Liver (tissue), 9 donors: Measurements from ENCODE around the gene MYO15A. TPM values are rescaled to one million over a fixed set of nuclear protein-coding genes. Genes with fewer than 3 reads are reported as not detected.

ENCODE experiments used
- DNase-seq: peaks from one replicate; pipeline ENCODE4 v3.0.0-alpha.2; 2017; ENCODE audit warnings: low spot score
- H3K27ac ChIP-seq, 2 donors: one replicate each; pipeline ENCODE4 v1.7.0; 2013; ENCODE audit warnings: inconsistent platforms in 2 of 2, low read length in 2 of 2, control low read depth in 1 of 2, low read depth in 1 of 2, mild to moderate bottlenecking in 1 of 2
- H3K27me3 ChIP-seq, 4 donors: one replicate each; pipeline versions ENCODE4 v1.6.1 to v1.7.0; 2013; ENCODE audit warnings: low read length in 3 of 4, inconsistent platforms in 1 of 4, mild to moderate bottlenecking in 1 of 4, moderate library complexity in 1 of 4; ENCODE audit not compliant: control insufficient read depth in 4 of 4, insufficient read depth in 4 of 4
- H3K36me3 ChIP-seq, 4 donors: one replicate each; pipeline versions ENCODE4 v1.6.1 to v1.7.0; 2013; ENCODE audit warnings: low read length in 3 of 4, mild to moderate bottlenecking in 3 of 4, low read depth in 1 of 4, moderate library complexity in 1 of 4; ENCODE audit not compliant: control insufficient read depth in 4 of 4, insufficient read depth in 3 of 4
- H3K4me1 ChIP-seq, 4 donors: one replicate each; pipeline versions ENCODE4 v1.6.1 to v1.7.0; 2013; ENCODE audit warnings: low read length in 3 of 4, mild to moderate bottlenecking in 3 of 4, moderate library complexity in 1 of 4; ENCODE audit not compliant: control insufficient read depth in 4 of 4, insufficient read depth in 4 of 4
- H3K4me3 ChIP-seq, 3 donors: one replicate each; pipeline versions ENCODE4 v1.6.1 to v1.7.0; 2013; ENCODE audit warnings: low read length in 3 of 3, control low read depth in 1 of 3, low read depth in 1 of 3, mild to moderate bottlenecking in 1 of 3
- H3K9ac ChIP-seq, 2 donors: one replicate each; pipeline ENCODE4 v1.7.0; 2013; ENCODE audit warnings: low read length in 2 of 2, mild to moderate bottlenecking in 2 of 2, moderate library complexity in 2 of 2, control low read depth in 1 of 2, low read depth in 1 of 2
- H3K9me3 ChIP-seq, 4 donors: one replicate each; pipeline versions ENCODE4 v1.6.1 to v1.7.0; 2013; ENCODE audit warnings: low read length in 3 of 4; ENCODE audit not compliant: control insufficient read depth in 4 of 4
- FOXA1 ChIP-seq: IDR thresholded peaks from 2 replicates; pipeline ENCODE4 v1.6.1; 2016; ENCODE audit warnings: antibody characterized with exemption
- FOXA2 ChIP-seq: IDR thresholded peaks from 2 replicates; pipeline ENCODE4 v1.6.1; 2016; ENCODE audit warnings: antibody characterized with exemption
- GABPA ChIP-seq, 2 donors: IDR thresholded peaks in 1 of 2; conservative IDR thresholded peaks in 1 of 2; 2 replicates each; pipeline ENCODE4 v1.6.1; 2016; ENCODE audit warnings: antibody characterized with exemption in 2 of 2, mild to moderate bottlenecking in 1 of 2, moderate library complexity in 1 of 2
- HNF4A ChIP-seq, 2 donors: conservative IDR thresholded peaks; 2 replicates each; pipeline ENCODE4 v1.6.1; 2016; ENCODE audit warnings: antibody characterized with exemption in 2 of 2, mild to moderate bottlenecking in 2 of 2
- HNF4G ChIP-seq: IDR thresholded peaks from 2 replicates; pipeline ENCODE4 v1.6.1; 2016; ENCODE audit warnings: antibody characterized with exemption
- JUND ChIP-seq, 2 donors: IDR thresholded peaks; 2 replicates each; pipeline ENCODE4 v1.6.1; 2016; ENCODE audit warnings: antibody characterized with exemption in 2 of 2
- NR2F2 ChIP-seq: IDR thresholded peaks from 2 replicates; pipeline ENCODE4 v1.6.1; 2016; ENCODE audit warnings: antibody characterized with exemption
- RAD21 ChIP-seq, 2 donors: IDR thresholded peaks; 2 replicates each; pipeline ENCODE4 v1.6.1; 2016; ENCODE audit warnings: antibody characterized with exemption in 2 of 2, mild to moderate bottlenecking in 2 of 2
- RXRA ChIP-seq, 2 donors: IDR thresholded peaks; 2 replicates each; pipeline ENCODE4 v1.6.1; 2017 to 2018; ENCODE audit warnings: antibody characterized with exemption in 2 of 2, mild to moderate bottlenecking in 1 of 2
- SP1 ChIP-seq: IDR thresholded peaks from 2 replicates; pipeline ENCODE4 v1.6.1; 2018; ENCODE audit warnings: antibody characterized with exemption, mild to moderate bottlenecking
- TAF1 ChIP-seq: conservative IDR thresholded peaks from 2 replicates; pipeline ENCODE4 v1.6.1; 2016; ENCODE audit warnings: antibody characterized with exemption, mild to moderate bottlenecking
- YY1 ChIP-seq: IDR thresholded peaks from 2 replicates; pipeline ENCODE4 v1.6.1; 2016; ENCODE audit warnings: antibody characterized with exemption, mild to moderate bottlenecking
- ZBTB33 ChIP-seq: IDR thresholded peaks from 2 replicates; pipeline ENCODE4 v1.6.1; 2016; ENCODE audit warnings: antibody characterized with exemption
- WGBS: extraction: QIAGEN DNeasy Blood & Tissue Kit; methylation state at CpG from one replicate; pipeline ENCODE4 v1.1.7; 2013; 5-methylcytosine and 5-hydroxymethylcytosine counted together
- polyA plus RNA-seq, 2 donors: library from polyadenylated mRNA; stranded (reverse) in 1 of 2; unstranded in 1 of 2; fragments of 200-250 nt in 1 of 2; fragments of >200 nt in 1 of 2; fragmentation: Nextera tagmentation in 1 of 2; extraction: Ambion mirVana in 1 of 2; gene quantifications; one replicate each; pipeline versions ENCODE4 v1.2.1 to v1.2.3, GENCODE V29; 2013 to 2015
- total RNA-seq, 2 donors: library from RNA; depleted of rRNA; stranded (reverse); fragments of >200 nt; gene quantifications; one replicate each; pipeline ENCODE4 v1.2.3, GENCODE V29; 2014
- TF ChIP-seq, protein P1 (sequence below): IDR thresholded peaks from 2 replicates; pipeline ENCODE4 v1.6.1; 2016; ENCODE audit warnings: antibody characterized with exemption, mild to moderate bottlenecking
- donor health status: healthy.
- donor health status: healthy.
- donor health status: healthy.
- donor health status: healthy.
- donor health status: healthy.

MYO15A gene
- total and polyA plus RNA-seq, 4 donors, result 0.15 to 2.9 (median 0.97) TPM

DNA sequence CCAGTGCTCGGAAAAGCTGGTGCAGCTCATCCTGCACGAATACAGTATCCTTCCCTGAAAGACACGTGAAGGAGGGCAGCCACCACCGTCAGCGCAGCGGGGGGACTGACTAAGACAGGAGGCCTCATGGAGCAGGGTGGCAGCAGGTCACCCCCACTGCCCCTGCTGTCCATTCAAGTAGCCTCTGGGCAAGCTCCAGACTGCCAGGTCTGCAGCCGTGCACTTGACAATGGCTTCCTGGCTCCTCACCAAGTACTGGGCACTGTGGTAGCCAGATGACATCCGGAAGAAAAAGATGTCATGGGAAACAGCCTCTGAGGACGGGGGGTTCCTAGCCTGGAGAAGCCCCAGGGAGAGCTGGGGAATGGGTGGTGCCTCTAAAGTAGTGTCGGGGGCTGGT lies 7.9 kb upstream of the MYO15A start (continued):
- TF ChIP-seq ZBTB33 (no peak), NR2F2 (no peak), SP1 (no peak), HNF4A (conservative IDR thresholded peaks at IDR 0.05) (no peak), HNF4G (no peak), JUND (IDR thresholded peaks at IDR 0.05) (no peak)

GRCh38 chr17:18101828-18102227 lies 6.7 kb upstream of the MYO15A start:
- Histone ChIP-seq H3K4me1 (peaks cover 0 to 8% (median 1%) of the 10 kb centered on the region in 4 donors), H3K36me3 (peaks cover 0 to 41% (median 12%) of the 10 kb centered on the region in 4 donors), H3K27me3 (no peaks in the 10 kb centered on the region), H3K9me3 (no peaks in the 10 kb centered on the region), H3K27ac (no peak overlapping the region), H3K9ac (no peak overlapping the region), H3K4me3 (no peak overlapping the region)
- no peak for DNase-seq
- TF ChIP-seq, protein P1, sequence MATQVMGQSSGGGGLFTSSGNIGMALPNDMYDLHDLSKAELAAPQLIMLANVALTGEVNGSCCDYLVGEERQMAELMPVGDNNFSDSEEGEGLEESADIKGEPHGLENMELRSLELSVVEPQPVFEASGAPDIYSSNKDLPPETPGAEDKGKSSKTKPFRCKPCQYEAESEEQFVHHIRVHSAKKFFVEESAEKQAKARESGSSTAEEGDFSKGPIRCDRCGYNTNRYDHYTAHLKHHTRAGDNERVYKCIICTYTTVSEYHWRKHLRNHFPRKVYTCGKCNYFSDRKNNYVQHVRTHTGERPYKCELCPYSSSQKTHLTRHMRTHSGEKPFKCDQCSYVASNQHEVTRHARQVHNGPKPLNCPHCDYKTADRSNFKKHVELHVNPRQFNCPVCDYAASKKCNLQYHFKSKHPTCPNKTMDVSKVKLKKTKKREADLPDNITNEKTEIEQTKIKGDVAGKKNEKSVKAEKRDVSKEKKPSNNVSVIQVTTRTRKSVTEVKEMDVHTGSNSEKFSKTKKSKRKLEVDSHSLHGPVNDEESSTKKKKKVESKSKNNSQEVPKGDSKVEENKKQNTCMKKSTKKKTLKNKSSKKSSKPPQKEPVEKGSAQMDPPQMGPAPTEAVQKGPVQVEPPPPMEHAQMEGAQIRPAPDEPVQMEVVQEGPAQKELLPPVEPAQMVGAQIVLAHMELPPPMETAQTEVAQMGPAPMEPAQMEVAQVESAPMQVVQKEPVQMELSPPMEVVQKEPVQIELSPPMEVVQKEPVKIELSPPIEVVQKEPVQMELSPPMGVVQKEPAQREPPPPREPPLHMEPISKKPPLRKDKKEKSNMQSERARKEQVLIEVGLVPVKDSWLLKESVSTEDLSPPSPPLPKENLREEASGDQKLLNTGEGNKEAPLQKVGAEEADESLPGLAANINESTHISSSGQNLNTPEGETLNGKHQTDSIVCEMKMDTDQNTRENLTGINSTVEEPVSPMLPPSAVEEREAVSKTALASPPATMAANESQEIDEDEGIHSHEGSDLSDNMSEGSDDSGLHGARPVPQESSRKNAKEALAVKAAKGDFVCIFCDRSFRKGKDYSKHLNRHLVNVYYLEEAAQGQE, result peak; percentile 95
- TF ChIP-seq HNF4A (conservative IDR thresholded peaks at IDR 0.05), result no peak
- no peak for TF ChIP-seq JUND (IDR thresholded peaks at IDR 0.05)
- no peak for TF ChIP-seq HNF4G
- no peak for TF ChIP-seq GABPA (IDR thresholded peaks at IDR 0.05 in 1 of 2, conservative IDR thresholded peaks at IDR 0.05 in 1 of 2)
- WGBS, result 68% methylated on average over 9 of the region's 9 CpGs

DNA sequence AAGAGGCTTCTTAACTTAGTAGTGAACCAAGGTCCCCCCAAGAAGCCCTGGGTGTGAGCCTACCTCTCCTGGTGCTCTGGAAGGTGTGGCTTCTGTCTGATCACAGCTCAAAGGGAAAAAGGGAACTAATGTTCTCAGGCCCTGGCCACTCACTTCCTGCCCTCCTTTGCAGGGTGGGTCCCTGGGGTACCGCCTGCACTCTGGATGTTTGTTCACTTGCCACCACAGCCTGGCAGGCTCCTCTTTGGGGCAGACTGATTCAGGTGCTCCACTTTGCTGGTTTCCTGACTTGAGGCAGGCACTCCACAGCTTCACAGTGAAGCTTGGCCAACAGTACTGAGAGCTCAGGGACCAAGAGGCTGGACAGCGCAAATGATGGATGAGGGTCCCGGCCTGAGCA lies 5.9 kb upstream of the MYO15A start:
- 89% methylated on average over 3 of the region's 3 CpGs for WGBS

More for the DNA sequence above, 5.9 kb upstream of the MYO15A start:
- H3K9ac ChIP-seq, result no peak overlapping the region
- peaks cover 0 to 8% (median 1%) of the 10 kb centered on the region in 4 donors for H3K4me1 ChIP-seq
- no peak for DNase-seq
- no peaks in the 10 kb centered on the region for H3K9me3 ChIP-seq
- no peaks in the 10 kb centered on the region for H3K27me3 ChIP-seq
- no peak overlapping the region for H3K27ac ChIP-seq
- TF ChIP-seq YY1 (no peak), JUND (IDR thresholded peaks at IDR 0.05) (no peak), FOXA1 (no peak), ZBTB33 (no peak), HNF4G (no peak), TAF1 (no peak), RXRA (IDR thresholded peaks at IDR 0.05) (no peak), RAD21 (IDR thresholded peaks at IDR 0.05) (no peak), GABPA (IDR thresholded peaks at IDR 0.05 in 1 of 2, conservative IDR thresholded peaks at IDR 0.05 in 1 of 2) (no peak), FOXA2 (no peak), SP1 (no peak)
- H3K36me3 ChIP-seq, result peaks cover 0 to 40% (median 9%) of the 10 kb centered on the region in 4 donors
- no peak overlapping the region for H3K4me3 ChIP-seq
